Liver (tissue), 9 donors: ENCODE results near the gene KIRREL3. TPM values are rescaled to one million over a fixed set of nuclear protein-coding genes. Genes with fewer than 3 reads are reported as not detected.

ENCODE experiments used
- DNase-seq: peaks from one replicate; pipeline ENCODE4 v3.0.0-alpha.2; 2017; ENCODE audit warnings: low spot score
- H3K27ac ChIP-seq, 2 donors: one replicate each; pipeline ENCODE4 v1.7.0; 2013; ENCODE audit warnings: inconsistent platforms in 2 of 2, low read length in 2 of 2, control low read depth in 1 of 2, low read depth in 1 of 2, mild to moderate bottlenecking in 1 of 2
- H3K27me3 ChIP-seq, 4 donors: one replicate each; pipeline versions ENCODE4 v1.6.1 to v1.7.0; 2013; ENCODE audit warnings: low read length in 3 of 4, inconsistent platforms in 1 of 4, mild to moderate bottlenecking in 1 of 4, moderate library complexity in 1 of 4; ENCODE audit not compliant: control insufficient read depth in 4 of 4, insufficient read depth in 4 of 4
- H3K36me3 ChIP-seq, 4 donors: one replicate each; pipeline versions ENCODE4 v1.6.1 to v1.7.0; 2013; ENCODE audit warnings: low read length in 3 of 4, mild to moderate bottlenecking in 3 of 4, low read depth in 1 of 4, moderate library complexity in 1 of 4; ENCODE audit not compliant: control insufficient read depth in 4 of 4, insufficient read depth in 3 of 4
- H3K4me1 ChIP-seq, 4 donors: one replicate each; pipeline versions ENCODE4 v1.6.1 to v1.7.0; 2013; ENCODE audit warnings: low read length in 3 of 4, mild to moderate bottlenecking in 3 of 4, moderate library complexity in 1 of 4; ENCODE audit not compliant: control insufficient read depth in 4 of 4, insufficient read depth in 4 of 4
- H3K4me3 ChIP-seq, 3 donors: one replicate each; pipeline versions ENCODE4 v1.6.1 to v1.7.0; 2013; ENCODE audit warnings: low read length in 3 of 3, control low read depth in 1 of 3, low read depth in 1 of 3, mild to moderate bottlenecking in 1 of 3
- H3K9ac ChIP-seq, 2 donors: one replicate each; pipeline ENCODE4 v1.7.0; 2013; ENCODE audit warnings: low read length in 2 of 2, mild to moderate bottlenecking in 2 of 2, moderate library complexity in 2 of 2, control low read depth in 1 of 2, low read depth in 1 of 2
- H3K9me3 ChIP-seq, 4 donors: one replicate each; pipeline versions ENCODE4 v1.6.1 to v1.7.0; 2013; ENCODE audit warnings: low read length in 3 of 4; ENCODE audit not compliant: control insufficient read depth in 4 of 4
- EGR1 ChIP-seq, 2 donors: IDR thresholded peaks; 2 replicates each; pipeline ENCODE4 v1.6.1; 2016 to 2018; ENCODE audit warnings: antibody characterized with exemption in 2 of 2, low read depth in 2 of 2
- FOXA1 ChIP-seq: IDR thresholded peaks from 2 replicates; pipeline ENCODE4 v1.6.1; 2016; ENCODE audit warnings: antibody characterized with exemption
- FOXA2 ChIP-seq: IDR thresholded peaks from 2 replicates; pipeline ENCODE4 v1.6.1; 2016; ENCODE audit warnings: antibody characterized with exemption
- GABPA ChIP-seq, 2 donors: IDR thresholded peaks in 1 of 2; conservative IDR thresholded peaks in 1 of 2; 2 replicates each; pipeline ENCODE4 v1.6.1; 2016; ENCODE audit warnings: antibody characterized with exemption in 2 of 2, mild to moderate bottlenecking in 1 of 2, moderate library complexity in 1 of 2
- JUND ChIP-seq, 2 donors: IDR thresholded peaks; 2 replicates each; pipeline ENCODE4 v1.6.1; 2016; ENCODE audit warnings: antibody characterized with exemption in 2 of 2
- NR2F2 ChIP-seq: IDR thresholded peaks from 2 replicates; pipeline ENCODE4 v1.6.1; 2016; ENCODE audit warnings: antibody characterized with exemption
- RAD21 ChIP-seq, 2 donors: IDR thresholded peaks; 2 replicates each; pipeline ENCODE4 v1.6.1; 2016; ENCODE audit warnings: antibody characterized with exemption in 2 of 2, mild to moderate bottlenecking in 2 of 2
- RXRA ChIP-seq, 2 donors: IDR thresholded peaks; 2 replicates each; pipeline ENCODE4 v1.6.1; 2017 to 2018; ENCODE audit warnings: antibody characterized with exemption in 2 of 2, mild to moderate bottlenecking in 1 of 2
- SP1 ChIP-seq: IDR thresholded peaks from 2 replicates; pipeline ENCODE4 v1.6.1; 2018; ENCODE audit warnings: antibody characterized with exemption, mild to moderate bottlenecking
- TAF1 ChIP-seq: conservative IDR thresholded peaks from 2 replicates; pipeline ENCODE4 v1.6.1; 2016; ENCODE audit warnings: antibody characterized with exemption, mild to moderate bottlenecking
- YY1 ChIP-seq: IDR thresholded peaks from 2 replicates; pipeline ENCODE4 v1.6.1; 2016; ENCODE audit warnings: antibody characterized with exemption, mild to moderate bottlenecking
- WGBS: extraction: QIAGEN DNeasy Blood & Tissue Kit; methylation state at CpG from one replicate; pipeline ENCODE4 v1.1.7; 2013; 5-methylcytosine and 5-hydroxymethylcytosine counted together
- polyA plus RNA-seq, 2 donors: library from polyadenylated mRNA; stranded (reverse) in 1 of 2; unstranded in 1 of 2; fragments of 200-250 nt in 1 of 2; fragments of >200 nt in 1 of 2; fragmentation: Nextera tagmentation in 1 of 2; extraction: Ambion mirVana in 1 of 2; gene quantifications; one replicate each; pipeline versions ENCODE4 v1.2.1 to v1.2.3, GENCODE V29; 2013 to 2015
- total RNA-seq, 2 donors: library from RNA; depleted of rRNA; stranded (reverse); fragments of >200 nt; gene quantifications; one replicate each; pipeline ENCODE4 v1.2.3, GENCODE V29; 2014
- TF ChIP-seq, protein P1 (sequence below): IDR thresholded peaks from 2 replicates; pipeline ENCODE4 v1.6.1; 2016; ENCODE audit warnings: antibody characterized with exemption, mild to moderate bottlenecking
- TF ChIP-seq, protein P2 (sequence below): IDR thresholded peaks from 2 replicates; pipeline ENCODE4 v1.6.1; 2016; ENCODE audit warnings: antibody characterized with exemption
- TF ChIP-seq, protein P3 (sequence below): fragments of 150-350 bp; IDR thresholded peaks from 2 replicates; pipeline ENCODE4 v1.5.1; 2017; ENCODE audit warnings: improper control_type of control experiment, low read depth, low read length; ENCODE audit not compliant: missing input control
- TF ChIP-seq, protein P4 (sequence below): IDR thresholded peaks from 2 replicates; pipeline ENCODE4 v1.6.1; 2016; ENCODE audit warnings: antibody characterized with exemption
- TF ChIP-seq, protein P5 (sequence below): IDR thresholded peaks from 2 replicates; pipeline ENCODE4 v1.6.1; 2016; ENCODE audit warnings: antibody characterized with exemption
- donor health status: healthy.
- donor health status: healthy.
- donor health status: healthy.
- donor health status: healthy.
- donor health status: healthy.

KIRREL3 gene
- total and polyA plus RNA-seq, 4 donors, result 0.03 to 0.29 (median 0.08) TPM; not detected in 1

DNA sequence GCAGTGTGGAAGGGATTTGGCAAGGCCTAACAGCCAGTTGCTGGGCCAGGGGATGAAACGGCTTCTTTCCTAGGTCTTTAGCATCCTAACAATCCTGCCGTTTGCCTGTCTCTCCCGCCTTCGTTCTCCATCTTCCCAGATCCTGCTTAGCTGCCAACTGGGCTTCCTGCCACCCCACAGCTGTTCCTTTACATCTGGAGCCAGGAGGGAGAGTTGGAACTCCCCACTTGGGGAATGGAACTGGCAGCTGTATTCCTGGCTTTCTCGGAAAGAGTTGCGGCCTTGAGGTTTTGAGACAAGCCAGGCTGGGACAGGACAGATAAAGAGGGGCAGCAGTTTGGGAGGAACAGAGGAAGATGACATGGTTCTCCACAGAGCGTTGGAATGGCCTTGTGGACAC, 585.4 kb downstream of the KIRREL3 start:
- H3K9ac ChIP-seq, result no peak overlapping the region
- peaks cover 0 to 3% (median 0%) of the 10 kb centered on the region in 4 donors for H3K4me1 ChIP-seq
- H3K36me3 ChIP-seq, result peaks cover 0 to 22% (median 4%) of the 10 kb centered on the region in 4 donors
- peak overlapping the region; percentile 52 to 72 for H3K27ac ChIP-seq
- TF ChIP-seq NR2F2 (peak; percentile 84), RXRA (IDR thresholded peaks at IDR 0.05) (peak in 1 of 2 donors; percentile 7), SP1 (no peak)
- TF ChIP-seq, protein P1, sequence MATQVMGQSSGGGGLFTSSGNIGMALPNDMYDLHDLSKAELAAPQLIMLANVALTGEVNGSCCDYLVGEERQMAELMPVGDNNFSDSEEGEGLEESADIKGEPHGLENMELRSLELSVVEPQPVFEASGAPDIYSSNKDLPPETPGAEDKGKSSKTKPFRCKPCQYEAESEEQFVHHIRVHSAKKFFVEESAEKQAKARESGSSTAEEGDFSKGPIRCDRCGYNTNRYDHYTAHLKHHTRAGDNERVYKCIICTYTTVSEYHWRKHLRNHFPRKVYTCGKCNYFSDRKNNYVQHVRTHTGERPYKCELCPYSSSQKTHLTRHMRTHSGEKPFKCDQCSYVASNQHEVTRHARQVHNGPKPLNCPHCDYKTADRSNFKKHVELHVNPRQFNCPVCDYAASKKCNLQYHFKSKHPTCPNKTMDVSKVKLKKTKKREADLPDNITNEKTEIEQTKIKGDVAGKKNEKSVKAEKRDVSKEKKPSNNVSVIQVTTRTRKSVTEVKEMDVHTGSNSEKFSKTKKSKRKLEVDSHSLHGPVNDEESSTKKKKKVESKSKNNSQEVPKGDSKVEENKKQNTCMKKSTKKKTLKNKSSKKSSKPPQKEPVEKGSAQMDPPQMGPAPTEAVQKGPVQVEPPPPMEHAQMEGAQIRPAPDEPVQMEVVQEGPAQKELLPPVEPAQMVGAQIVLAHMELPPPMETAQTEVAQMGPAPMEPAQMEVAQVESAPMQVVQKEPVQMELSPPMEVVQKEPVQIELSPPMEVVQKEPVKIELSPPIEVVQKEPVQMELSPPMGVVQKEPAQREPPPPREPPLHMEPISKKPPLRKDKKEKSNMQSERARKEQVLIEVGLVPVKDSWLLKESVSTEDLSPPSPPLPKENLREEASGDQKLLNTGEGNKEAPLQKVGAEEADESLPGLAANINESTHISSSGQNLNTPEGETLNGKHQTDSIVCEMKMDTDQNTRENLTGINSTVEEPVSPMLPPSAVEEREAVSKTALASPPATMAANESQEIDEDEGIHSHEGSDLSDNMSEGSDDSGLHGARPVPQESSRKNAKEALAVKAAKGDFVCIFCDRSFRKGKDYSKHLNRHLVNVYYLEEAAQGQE, result no peak
- H3K9me3 ChIP-seq, result no peaks in the 10 kb centered on the region
- DNase-seq, result no peak
- WGBS, result 79% methylated on average over 7 of the region's 7 CpGs
- H3K27me3 ChIP-seq, result no peaks in the 10 kb centered on the region
- H3K4me3 ChIP-seq, result no peak overlapping the region

DNA sequence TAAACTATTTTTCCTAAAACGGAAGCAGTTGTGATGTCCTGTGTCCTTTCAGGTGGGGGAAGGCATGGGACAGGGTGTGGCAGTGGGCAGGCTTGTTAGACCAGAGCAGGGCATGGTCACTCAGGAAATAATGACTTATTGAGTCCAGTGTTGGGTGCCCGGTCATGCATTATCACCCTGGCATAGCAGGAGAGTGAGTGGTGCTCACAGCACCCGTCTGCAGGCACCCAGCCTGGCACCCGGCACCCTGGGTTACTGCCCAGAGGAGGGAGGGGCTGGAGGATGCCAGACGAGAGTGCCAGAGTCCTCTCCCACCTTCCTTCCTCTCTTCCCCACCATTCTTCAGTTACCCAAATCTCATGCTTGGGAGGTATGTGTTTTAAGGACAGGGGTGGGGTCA, 586.0 kb downstream of the KIRREL3 start:
- peaks cover 0 to 3% (median 0%) of the 10 kb centered on the region in 4 donors for H3K4me1 ChIP-seq

DNA sequence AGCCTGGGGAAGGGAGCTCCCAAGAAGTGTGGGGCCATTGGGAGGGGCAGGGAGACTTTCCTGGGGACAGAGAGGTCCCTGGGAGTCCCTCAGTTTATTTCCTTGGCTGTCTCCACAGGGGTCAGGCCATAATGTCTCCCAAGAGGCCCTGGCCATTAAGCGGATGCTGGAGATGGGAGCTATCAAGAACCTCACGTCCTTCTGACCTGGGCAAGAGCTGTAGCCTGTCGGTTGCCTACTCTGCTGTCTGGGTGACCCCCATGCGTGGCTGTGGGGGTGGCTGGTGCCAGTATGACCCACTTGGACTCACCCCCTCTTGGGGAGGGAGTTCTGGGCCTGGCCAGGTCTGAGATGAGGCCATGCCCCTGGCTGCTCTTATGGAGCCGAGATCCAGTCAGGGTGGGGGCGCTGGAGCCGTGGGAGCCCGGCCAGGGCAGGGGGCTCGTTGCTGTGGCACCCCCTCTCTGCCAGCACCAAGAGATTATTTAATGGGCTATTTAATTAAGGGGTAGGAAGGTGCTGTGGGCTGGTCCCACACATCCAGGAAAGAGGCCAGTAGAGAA, 586.6 kb downstream of the KIRREL3 start:
- no peak overlapping the region for H3K4me3 ChIP-seq
- no peaks in the 10 kb centered on the region for H3K27me3 ChIP-seq
- no peak for DNase-seq
- peaks cover 0 to 29% (median 4%) of the 10 kb centered on the region in 4 donors for H3K36me3 ChIP-seq
- H3K9ac ChIP-seq, result no peak overlapping the region
- peak overlapping the region in 1 of 2 donors; percentile 52 for H3K27ac ChIP-seq
- H3K4me1 ChIP-seq, result peaks cover 0 to 3% (median 0%) of the 10 kb centered on the region in 4 donors
- no peaks in the 10 kb centered on the region for H3K9me3 ChIP-seq
- 89% methylated on average over 9 of the region's 9 CpGs for WGBS
- TF ChIP-seq YY1 (no peak), RXRA (IDR thresholded peaks at IDR 0.05) (no peak), FOXA2 (no peak), NR2F2 (no peak), RAD21 (IDR thresholded peaks at IDR 0.05) (no peak), GABPA (IDR thresholded peaks at IDR 0.05 in 1 of 2, conservative IDR thresholded peaks at IDR 0.05 in 1 of 2) (no peak), EGR1 (IDR thresholded peaks at IDR 0.05; ENCODE audit: low read depth in 2 of 2) (no peak), TAF1 (no peak), FOXA1 (no peak), JUND (IDR thresholded peaks at IDR 0.05) (no peak), SP1 (no peak)
- TF ChIP-seq, protein P2, sequence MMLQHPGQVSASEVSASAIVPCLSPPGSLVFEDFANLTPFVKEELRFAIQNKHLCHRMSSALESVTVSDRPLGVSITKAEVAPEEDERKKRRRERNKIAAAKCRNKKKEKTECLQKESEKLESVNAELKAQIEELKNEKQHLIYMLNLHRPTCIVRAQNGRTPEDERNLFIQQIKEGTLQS, result no peak
- TF ChIP-seq, protein P3, sequence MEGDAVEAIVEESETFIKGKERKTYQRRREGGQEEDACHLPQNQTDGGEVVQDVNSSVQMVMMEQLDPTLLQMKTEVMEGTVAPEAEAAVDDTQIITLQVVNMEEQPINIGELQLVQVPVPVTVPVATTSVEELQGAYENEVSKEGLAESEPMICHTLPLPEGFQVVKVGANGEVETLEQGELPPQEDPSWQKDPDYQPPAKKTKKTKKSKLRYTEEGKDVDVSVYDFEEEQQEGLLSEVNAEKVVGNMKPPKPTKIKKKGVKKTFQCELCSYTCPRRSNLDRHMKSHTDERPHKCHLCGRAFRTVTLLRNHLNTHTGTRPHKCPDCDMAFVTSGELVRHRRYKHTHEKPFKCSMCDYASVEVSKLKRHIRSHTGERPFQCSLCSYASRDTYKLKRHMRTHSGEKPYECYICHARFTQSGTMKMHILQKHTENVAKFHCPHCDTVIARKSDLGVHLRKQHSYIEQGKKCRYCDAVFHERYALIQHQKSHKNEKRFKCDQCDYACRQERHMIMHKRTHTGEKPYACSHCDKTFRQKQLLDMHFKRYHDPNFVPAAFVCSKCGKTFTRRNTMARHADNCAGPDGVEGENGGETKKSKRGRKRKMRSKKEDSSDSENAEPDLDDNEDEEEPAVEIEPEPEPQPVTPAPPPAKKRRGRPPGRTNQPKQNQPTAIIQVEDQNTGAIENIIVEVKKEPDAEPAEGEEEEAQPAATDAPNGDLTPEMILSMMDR, result no peak
- TF ChIP-seq, protein P4, sequence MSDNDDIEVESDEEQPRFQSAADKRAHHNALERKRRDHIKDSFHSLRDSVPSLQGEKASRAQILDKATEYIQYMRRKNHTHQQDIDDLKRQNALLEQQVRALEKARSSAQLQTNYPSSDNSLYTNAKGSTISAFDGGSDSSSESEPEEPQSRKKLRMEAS, result no peak
- TF ChIP-seq, protein P5, sequence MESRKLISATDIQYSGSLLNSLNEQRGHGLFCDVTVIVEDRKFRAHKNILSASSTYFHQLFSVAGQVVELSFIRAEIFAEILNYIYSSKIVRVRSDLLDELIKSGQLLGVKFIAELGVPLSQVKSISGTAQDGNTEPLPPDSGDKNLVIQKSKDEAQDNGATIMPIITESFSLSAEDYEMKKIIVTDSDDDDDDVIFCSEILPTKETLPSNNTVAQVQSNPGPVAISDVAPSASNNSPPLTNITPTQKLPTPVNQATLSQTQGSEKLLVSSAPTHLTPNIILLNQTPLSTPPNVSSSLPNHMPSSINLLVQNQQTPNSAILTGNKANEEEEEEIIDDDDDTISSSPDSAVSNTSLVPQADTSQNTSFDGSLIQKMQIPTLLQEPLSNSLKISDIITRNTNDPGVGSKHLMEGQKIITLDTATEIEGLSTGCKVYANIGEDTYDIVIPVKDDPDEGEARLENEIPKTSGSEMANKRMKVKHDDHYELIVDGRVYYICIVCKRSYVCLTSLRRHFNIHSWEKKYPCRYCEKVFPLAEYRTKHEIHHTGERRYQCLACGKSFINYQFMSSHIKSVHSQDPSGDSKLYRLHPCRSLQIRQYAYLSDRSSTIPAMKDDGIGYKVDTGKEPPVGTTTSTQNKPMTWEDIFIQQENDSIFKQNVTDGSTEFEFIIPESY, result no peak

More for the DNA sequence above, 586.0 kb downstream of the KIRREL3 start:
- Histone ChIP-seq H3K4me3 (no peak overlapping the region), H3K27me3 (no peaks in the 10 kb centered on the region), H3K36me3 (peaks cover 0 to 24% (median 4%) of the 10 kb centered on the region in 4 donors), H3K27ac (peak overlapping the region; percentile 52 to 56), H3K9me3 (no peaks in the 10 kb centered on the region), H3K9ac (no peak overlapping the region)
- 83% methylated on average over 5 of the region's 5 CpGs for WGBS
- TF ChIP-seq, protein P4, result no peak
- no peak for DNase-seq
